Fibroblast of mammary gland (primary cell): ENCODE measurements around the gene EPHA3.

Source experiments
- DNase-seq: peaks from one replicate; pipeline ENCODE4 v3.0.0-alpha.2; 2010; ENCODE audit warnings: low read depth
- H3K4me3 ChIP-seq: 2 replicates; pipeline ENCODE4 v1.5.1; 2011; ENCODE audit warnings: low read depth, mild to moderate bottlenecking, low read length, moderate library complexity; ENCODE audit not compliant: control insufficient read depth
- TF ChIP-seq, protein P1 (sequence below): conservative IDR thresholded peaks from 2 replicates; pipeline ENCODE4 v1.5.1; 2011; ENCODE audit warnings: low read depth, low read length, inconsistent platforms; ENCODE audit not compliant: control insufficient read depth, insufficient read depth

EPHA3 gene

DNA sequence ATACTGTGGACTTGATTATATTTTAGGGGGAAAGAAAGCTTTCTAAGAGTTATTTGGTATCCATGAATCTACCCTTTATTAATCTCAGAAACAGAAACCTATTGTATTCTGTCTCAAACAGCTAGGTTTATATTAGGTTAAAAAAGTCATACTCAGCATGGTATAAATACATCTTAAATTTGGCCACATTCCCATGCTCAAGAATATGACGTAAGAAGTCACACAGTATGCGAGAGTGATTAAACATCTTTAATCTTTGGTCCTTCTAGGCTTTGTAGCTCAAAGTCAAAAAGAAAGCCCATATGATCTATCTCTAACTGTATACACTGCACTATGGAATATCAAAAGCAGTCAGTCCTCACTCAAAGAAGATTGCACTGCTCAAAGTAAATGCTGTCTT is 131.4 kb downstream of the EPHA3 start:
- DNase-seq: no peak

DNA sequence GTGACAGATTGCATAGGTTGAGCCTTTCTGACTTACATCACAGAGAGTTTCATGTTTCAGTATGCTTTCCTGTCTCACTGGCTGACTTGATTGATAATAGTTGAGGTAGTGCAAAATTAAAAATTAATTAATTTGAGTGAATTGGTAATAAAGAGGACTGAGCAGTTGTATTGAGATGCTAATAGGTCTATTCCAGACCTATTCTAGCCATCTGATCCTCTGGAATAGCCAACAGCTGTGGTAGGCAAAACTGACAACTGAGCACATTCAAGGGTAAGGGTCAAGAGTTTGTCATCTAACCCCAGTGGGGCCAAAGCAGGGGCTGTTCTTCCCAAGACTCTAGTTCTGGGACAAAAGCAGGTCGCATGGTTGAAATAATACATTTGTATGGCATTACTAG is 132.4 kb downstream of the EPHA3 start:
- no peak for DNase-seq
- no peak overlapping the region for H3K4me3 ChIP-seq
- TF ChIP-seq, protein P1, sequence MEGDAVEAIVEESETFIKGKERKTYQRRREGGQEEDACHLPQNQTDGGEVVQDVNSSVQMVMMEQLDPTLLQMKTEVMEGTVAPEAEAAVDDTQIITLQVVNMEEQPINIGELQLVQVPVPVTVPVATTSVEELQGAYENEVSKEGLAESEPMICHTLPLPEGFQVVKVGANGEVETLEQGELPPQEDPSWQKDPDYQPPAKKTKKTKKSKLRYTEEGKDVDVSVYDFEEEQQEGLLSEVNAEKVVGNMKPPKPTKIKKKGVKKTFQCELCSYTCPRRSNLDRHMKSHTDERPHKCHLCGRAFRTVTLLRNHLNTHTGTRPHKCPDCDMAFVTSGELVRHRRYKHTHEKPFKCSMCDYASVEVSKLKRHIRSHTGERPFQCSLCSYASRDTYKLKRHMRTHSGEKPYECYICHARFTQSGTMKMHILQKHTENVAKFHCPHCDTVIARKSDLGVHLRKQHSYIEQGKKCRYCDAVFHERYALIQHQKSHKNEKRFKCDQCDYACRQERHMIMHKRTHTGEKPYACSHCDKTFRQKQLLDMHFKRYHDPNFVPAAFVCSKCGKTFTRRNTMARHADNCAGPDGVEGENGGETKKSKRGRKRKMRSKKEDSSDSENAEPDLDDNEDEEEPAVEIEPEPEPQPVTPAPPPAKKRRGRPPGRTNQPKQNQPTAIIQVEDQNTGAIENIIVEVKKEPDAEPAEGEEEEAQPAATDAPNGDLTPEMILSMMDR: no peak

More for the DNA sequence above, 131.4 kb downstream of the EPHA3 start:
- no peak overlapping the region for H3K4me3 ChIP-seq
- TF ChIP-seq, protein P1: no peak

DNA sequence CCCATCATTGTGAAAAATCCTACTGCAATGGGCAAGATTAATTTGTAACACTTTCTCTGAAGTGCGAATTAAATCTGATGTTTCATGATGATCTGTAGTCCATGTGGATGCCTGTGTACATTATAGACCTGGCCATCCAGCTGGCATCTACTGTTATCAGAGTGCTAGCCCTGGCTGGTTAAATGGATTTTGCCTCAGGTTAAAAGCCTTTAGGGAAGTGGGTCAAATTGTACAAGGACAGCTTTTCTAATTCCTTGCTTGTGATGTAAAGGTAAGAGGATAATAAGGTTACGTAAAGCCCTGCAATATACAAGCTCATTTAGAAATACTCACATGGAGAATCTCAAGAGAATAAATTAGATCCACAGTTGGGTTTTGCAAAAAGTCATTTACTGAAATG is 138.2 kb downstream of the EPHA3 start:
- TF ChIP-seq, protein P1: no peak
- DNase-seq: no peak
- H3K4me3 ChIP-seq: no peak overlapping the region

DNA sequence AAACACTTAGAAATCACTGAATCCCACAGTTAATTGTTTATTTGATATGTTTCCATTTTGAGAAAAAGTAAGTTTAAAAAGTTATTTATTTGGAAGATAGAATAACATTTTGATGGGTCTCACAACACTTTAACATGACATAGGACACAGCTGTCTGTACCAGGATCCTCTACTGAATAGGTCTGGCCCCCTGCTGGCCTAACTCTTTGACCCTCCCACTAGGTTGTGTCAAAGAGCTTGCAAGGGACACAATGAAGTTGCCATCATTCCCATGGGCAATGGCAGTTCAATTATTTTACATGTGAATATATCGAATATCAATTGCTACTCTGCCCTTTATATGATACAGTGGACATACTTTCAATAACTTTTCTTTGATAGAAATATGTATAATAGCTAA is 138.9 kb downstream of the EPHA3 start:
- TF ChIP-seq, protein P1: no peak
- no peak overlapping the region for H3K4me3 ChIP-seq
- no peak for DNase-seq

DNA sequence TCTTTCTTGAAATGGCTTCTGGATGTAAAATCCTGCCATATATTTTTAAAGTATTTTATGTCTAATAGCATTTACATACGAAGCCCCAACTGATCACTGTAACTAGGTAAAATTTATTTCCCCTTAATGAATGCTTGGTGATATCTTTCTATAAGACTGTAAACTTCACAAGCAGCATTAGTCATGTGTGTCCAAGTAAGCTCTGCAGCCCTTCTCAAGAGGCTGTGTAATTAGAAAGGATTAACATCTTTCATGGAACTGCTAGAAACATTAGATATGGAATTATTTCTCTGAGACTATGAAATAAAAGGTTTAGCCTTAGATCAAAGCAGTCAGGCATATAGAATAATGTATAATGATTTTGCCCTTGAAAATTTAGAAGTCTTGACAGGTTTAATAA is 143.3 kb downstream of the EPHA3 start:
- DNase-seq: no peak
- TF ChIP-seq, protein P1: no peak
- no peak overlapping the region for H3K4me3 ChIP-seq

DNA sequence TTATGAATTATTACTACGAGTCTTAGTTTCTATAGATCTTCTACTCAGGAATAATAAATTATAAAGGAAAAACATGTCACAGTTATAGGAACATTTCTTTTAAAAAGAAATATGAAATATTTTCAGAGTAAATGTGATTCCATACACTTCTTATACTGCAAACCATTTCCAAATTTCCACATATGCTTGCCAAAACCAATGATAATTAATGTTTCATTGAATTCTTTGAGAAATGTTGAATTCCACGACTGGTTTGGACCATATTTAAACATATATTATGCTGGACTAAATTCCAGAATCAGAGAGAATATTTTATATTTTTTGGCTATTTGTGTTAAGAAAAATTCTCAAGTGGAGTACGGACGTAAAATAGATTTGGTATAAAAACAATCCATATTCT is 144.6 kb downstream of the EPHA3 start:
- H3K4me3 ChIP-seq: no peak overlapping the region
- TF ChIP-seq, protein P1: no peak
- DNase-seq: no peak

DNA sequence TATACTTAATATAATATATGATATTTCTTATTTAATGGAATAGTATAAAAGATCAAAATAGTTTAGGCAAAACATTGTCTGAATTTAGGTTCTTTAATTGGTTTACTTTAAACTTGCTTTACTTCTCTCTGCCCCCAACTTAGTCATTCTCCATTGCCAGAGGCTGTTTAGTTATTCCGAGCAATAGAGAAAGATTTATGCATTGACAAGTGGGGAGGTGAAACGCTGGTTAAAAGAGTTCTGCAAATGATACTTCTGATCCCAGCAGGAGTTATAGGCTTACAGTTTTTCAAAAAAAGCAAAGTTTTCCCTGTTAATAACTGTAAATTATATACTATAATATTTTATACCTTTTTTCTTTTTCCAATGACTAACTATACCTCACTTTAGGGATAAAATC is 145.4 kb downstream of the EPHA3 start:
- DNase-seq: no peak
- H3K4me3 ChIP-seq: no peak overlapping the region
- TF ChIP-seq, protein P1: no peak
